H1 (cell line): ENCODE results near the gene TEX9. TPM values are rescaled to one million over a fixed set of nuclear protein-coding genes. Genes with fewer than 3 reads are reported as not detected.

Experiments
- CHD7 ChIP-seq: fragments of 300-600 bp; sonication (generic); IDR thresholded peaks from 2 replicates; pipeline ENCODE4 v1.7.1; 2012; ENCODE audit warnings: low read length, moderate library complexity, mild to moderate bottlenecking, inconsistent platforms; ENCODE audit not compliant: insufficient replicate concordance
- POLR2AphosphoS5 ChIP-seq: IDR thresholded peaks from 2 replicates; pipeline ENCODE4 v1.6.1; 2011; ENCODE audit warnings: low read depth, low read length
- polyA plus RNA-seq, 7 experiments: library from polyadenylated mRNA; depleted of rRNA in 3 of 7; stranded (reverse) in 5 of 7; unstranded in 2 of 7; fragments of >200 nt in 5 of 7; fragments of 200-250 nt in 2 of 7; gene quantifications; 1 replicate in 5 of 7; 2 replicates in 1 of 7; 4 replicates in 1 of 7; pipeline versions ENCODE4 v1.2.1 to v1.2.3, GENCODE V29; 2011 to 2013; ENCODE audit warnings: missing spikeins in 2 of 7, mixed read lengths in 2 of 7
- total RNA-seq: library from RNA; stranded (reverse); fragmentation: NEBNext Ultra II Directional; extraction: Animal tissue kit (Norgen Biotek cat#: 25700); gene quantifications from 2 replicates; pipeline ENCODE4 v1.2.1, GENCODE V29; 2021

Gene TEX9
- total and polyA plus RNA-seq, 2 of the 8 experiments (the other 6 are each of a cell fraction or from before 2014, with no cell fraction given), result 3.4 to 12.3 TPM

- TF ChIP-seq POLR2AphosphoS5 (no peak), CHD7 (no peak)
- TF ChIP-seq, all 59 proteins: peak for 0
These were observed 8.6 kb upstream of the TEX9 start (continued) for GRCh38 chr15:56356616-56357015.
